ENCODE data around the gene ACP7. TPM values are rescaled to one million over a fixed set of nuclear protein-coding genes. Genes with fewer than 3 reads are reported as not detected.
"Not testable (repeated sequence)": the region's sequence is repeated elsewhere in the genome, so short reads cannot be mapped to it uniquely, and the experiment has no call there.

Gene ACP7
- total RNA-seq, 2 donors from 2014 or later = not detected

- no peaks in the 10 kb centered on the region for H3K9me3 Mint-ChIP-seq
- no peaks in the 10 kb centered on the region for H3K36me3 Mint-ChIP-seq (ENCODE audit: low read depth)
- no peak for ATAC-seq (replicated peaks)
- no peak overlapping the region for H3K27ac Mint-ChIP-seq
- no peak overlapping the region for H3K4me3 Mint-ChIP-seq
- no peaks in the 10 kb centered on the region for H3K27me3 Mint-ChIP-seq
- H3K4me1 Mint-ChIP-seq = peaks cover 9% of the 10 kb centered on the region
These were observed 55.8 kb downstream of the ACP7 start for GRCh38 chr19:39139971-39140453.

- Mint-ChIP-seq H3K9me3 (no peaks in the 10 kb centered on the region), H3K4me3 (no peak overlapping the region), H3K4me1 (peaks cover 9% of the 10 kb centered on the region), H3K27ac (peak overlapping the region; percentile 17), H3K27me3 (no peaks in the 10 kb centered on the region), H3K36me3 (ENCODE audit: low read depth) (no peaks in the 10 kb centered on the region)
- ATAC-seq (replicated peaks) = no peak
These were observed 56.4 kb downstream of the ACP7 start for GRCh38 chr19:39140594-39140993.

- ATAC-seq (replicated peaks) = no peak
- Mint-ChIP-seq H3K27me3 (no peaks in the 10 kb centered on the region), H3K27ac (no peak overlapping the region), H3K9me3 (no peaks in the 10 kb centered on the region), H3K4me3 (no peak overlapping the region), H3K4me1 (peaks cover 10% of the 10 kb centered on the region), H3K36me3 (ENCODE audit: low read depth) (no peaks in the 10 kb centered on the region)
These were observed 57.8 kb downstream of the ACP7 start for GRCh38 chr19:39141929-39142328.

- Mint-ChIP-seq H3K27ac (no peak overlapping the region), H3K4me3 (no peak overlapping the region), H3K36me3 (ENCODE audit: low read depth) (no peaks in the 10 kb centered on the region), H3K9me3 (no peaks in the 10 kb centered on the region), H3K4me1 (peaks cover 10% of the 10 kb centered on the region), H3K27me3 (no peaks in the 10 kb centered on the region)
- no peak for ATAC-seq (replicated peaks)
These were observed 58.5 kb downstream of the ACP7 start for GRCh38 chr19:39142630-39143029.

DNA sequence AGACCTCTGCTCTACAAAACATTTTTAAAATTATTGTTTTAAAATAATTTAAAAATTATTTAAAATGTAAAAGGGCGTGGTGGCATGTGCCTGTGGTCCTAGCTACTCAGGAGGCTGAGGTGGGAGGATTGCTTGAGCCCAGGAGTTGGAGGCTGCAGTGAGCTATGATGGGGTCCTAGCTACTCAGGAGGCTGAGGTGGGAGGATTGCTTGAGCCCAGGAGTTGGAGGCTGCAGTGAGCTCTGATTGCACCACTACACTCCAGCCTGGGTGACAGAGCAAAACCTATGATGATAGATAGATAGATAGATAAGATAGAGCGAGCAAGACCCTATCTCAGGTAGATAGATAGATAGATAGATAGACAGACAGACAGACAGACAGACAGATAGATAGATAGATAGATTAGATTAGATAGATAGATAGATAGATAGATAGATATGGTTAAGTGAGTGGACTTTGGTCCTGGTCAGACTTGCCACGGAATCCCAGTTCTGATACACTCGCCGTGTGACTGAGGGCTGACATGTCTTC is 59.7 kb downstream of the ACP7 start:
- ATAC-seq (replicated peaks); H3K27me3 Mint-ChIP-seq; H3K4me3 Mint-ChIP-seq; H3K4me1 Mint-ChIP-seq; H3K27ac Mint-ChIP-seq; H3K9me3 Mint-ChIP-seq; H3K36me3 Mint-ChIP-seq (ENCODE audit: low read depth): not testable (repeated sequence)

DNA sequence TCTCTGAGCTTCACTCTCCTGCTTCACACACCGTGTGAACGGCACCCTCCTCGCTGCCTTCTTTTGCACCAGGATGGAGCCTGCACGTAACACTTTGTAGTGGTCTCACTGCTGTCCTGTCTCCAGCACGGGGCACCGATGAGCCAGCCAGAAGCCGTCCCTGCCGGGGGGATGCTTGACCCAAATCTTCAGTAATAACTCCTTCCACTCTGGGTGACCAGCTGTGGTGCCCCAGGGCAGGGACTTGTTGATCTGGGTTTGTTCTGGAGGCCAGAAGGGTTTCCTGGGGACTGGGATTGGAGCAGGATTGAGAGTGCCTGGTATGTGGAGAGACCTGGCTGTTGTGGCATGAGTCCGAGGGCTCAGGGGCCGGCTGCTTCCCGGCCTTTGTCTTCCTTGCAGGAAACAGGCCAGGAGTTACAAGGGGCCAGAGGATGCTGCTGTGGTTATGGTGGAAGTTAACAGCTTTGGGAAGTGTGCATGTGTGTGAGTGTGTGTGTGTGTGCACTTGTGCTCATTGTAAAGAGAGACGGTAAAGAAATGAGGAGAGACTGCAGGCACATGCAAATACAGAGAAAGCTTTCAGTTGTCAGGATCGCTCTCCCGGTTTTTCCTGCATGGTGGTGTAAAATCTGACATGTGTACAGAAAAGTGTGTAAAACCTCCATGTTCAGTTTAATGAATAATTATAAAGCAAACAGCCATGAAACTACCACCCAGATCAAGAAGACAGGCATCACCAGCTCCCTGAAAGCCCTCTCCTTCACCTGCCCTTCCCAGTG is 60.3 kb downstream of the ACP7 start:
- Mint-ChIP-seq H3K4me3 (no peak overlapping the region), H3K36me3 (ENCODE audit: low read depth) (no peaks in the 10 kb centered on the region), H3K4me1 (peaks cover 10% of the 10 kb centered on the region), H3K27me3 (no peaks in the 10 kb centered on the region), H3K9me3 (no peaks in the 10 kb centered on the region), H3K27ac (peak overlapping the region; percentile 11)
- ATAC-seq (replicated peaks) = no peak

DNA sequence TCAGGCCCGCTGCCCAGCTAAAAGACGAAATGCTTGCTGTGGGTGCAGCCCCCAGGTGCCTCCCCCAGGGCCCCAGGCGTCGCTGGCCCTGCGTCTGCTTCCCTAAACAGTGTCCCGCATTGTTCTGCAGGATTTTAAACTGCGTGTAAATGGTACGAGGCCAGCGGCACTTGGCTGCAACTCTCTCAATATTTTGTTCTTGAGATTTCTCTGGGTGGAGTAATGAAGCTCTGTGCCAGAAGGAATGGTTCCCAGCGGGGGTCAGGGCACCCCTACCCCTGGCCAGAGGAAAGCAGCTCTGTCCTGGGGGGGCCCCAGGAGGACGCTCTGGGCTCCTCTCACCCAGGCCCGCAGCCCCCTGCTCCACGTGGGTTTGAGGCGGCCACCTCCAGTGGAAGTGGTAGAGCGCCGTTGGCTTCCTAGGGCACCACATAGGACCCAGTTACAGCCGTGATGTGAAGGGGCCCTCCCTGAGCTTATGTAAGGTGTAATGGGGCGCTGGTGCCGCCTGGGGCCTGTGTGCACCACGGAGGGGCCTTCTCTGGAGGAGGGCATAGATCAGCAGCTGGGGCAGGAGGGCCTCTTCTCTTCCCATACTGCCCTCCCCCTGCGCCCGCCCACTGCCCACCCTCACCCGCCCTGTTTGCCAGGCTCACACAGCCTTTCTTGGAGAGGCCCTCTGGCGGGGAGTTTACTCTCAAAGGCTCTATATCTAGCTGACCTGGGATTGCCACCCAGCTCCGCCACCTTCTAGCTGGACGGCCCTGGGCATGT is 61.2 kb downstream of the ACP7 start:
- no peaks in the 10 kb centered on the region for H3K9me3 Mint-ChIP-seq
- H3K4me1 Mint-ChIP-seq = peaks cover 10% of the 10 kb centered on the region
- H3K36me3 Mint-ChIP-seq (ENCODE audit: low read depth) = no peaks in the 10 kb centered on the region
- H3K27ac Mint-ChIP-seq = no peak overlapping the region
- ATAC-seq (replicated peaks) = no peak
- no peak overlapping the region for H3K4me3 Mint-ChIP-seq
- no peaks in the 10 kb centered on the region for H3K27me3 Mint-ChIP-seq

GRCh38 chr19:39146091-39146490 is 61.9 kb downstream of the ACP7 start:
- Mint-ChIP-seq H3K4me3 (no peak overlapping the region), H3K36me3 (ENCODE audit: low read depth) (no peaks in the 10 kb centered on the region), H3K27ac (no peak overlapping the region), H3K9me3 (no peaks in the 10 kb centered on the region), H3K27me3 (no peaks in the 10 kb centered on the region), H3K4me1 (peaks cover 6% of the 10 kb centered on the region)
- no peak for ATAC-seq (replicated peaks)

GRCh38 chr19:39146686-39147450 is 62.7 kb downstream of the ACP7 start:
- H3K27ac Mint-ChIP-seq = no peak overlapping the region
- ATAC-seq (replicated peaks) = no peak

GRCh38 chr19:39147480-39147879 is 63.3 kb downstream of the ACP7 start:
- Mint-ChIP-seq H3K4me3 (no peak overlapping the region), H3K27ac (no peak overlapping the region), H3K4me1 (peaks cover 5% of the 10 kb centered on the region), H3K9me3 (no peaks in the 10 kb centered on the region), H3K27me3 (no peaks in the 10 kb centered on the region), H3K36me3 (ENCODE audit: low read depth) (no peaks in the 10 kb centered on the region)
- ATAC-seq (replicated peaks) = no peak

More at GRCh38 chr19:39146686-39147450, 62.7 kb downstream of the ACP7 start:
- Mint-ChIP-seq H3K36me3 (ENCODE audit: low read depth) (no peaks in the 10 kb centered on the region), H3K27me3 (no peaks in the 10 kb centered on the region), H3K4me3 (no peak overlapping the region), H3K9me3 (no peaks in the 10 kb centered on the region), H3K4me1 (peaks cover 5% of the 10 kb centered on the region)

DNA sequence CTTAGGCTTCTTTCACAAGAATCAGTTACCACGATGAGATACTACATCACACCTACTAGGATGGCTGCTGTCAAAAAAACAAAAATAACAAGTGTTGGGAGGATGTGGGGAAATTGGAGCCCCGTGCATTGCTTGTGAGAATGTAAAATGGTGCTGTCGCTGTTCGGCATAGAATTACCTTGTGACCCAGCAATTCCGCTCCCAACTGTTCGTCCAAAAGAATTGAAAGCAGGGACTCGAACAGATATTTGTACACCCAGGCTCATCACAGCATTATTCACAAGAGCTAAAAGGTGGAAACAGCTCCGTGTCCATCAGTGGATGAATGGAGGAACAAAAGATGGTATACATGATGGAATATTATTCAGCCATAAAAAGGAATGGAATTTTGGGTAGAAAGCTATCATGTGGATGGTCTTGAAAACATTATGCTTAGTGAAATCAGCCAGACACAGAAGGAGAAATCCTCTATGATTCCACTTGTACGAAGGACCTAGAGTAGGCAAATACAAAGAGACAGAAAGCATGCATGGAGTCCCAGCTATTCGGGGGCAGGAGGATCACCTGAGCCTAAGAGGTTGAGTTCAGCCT is 64.9 kb downstream of the ACP7 start:
- ATAC-seq (replicated peaks) = no peak
- H3K27me3 Mint-ChIP-seq = no peaks in the 10 kb centered on the region
- no peaks in the 10 kb centered on the region for H3K9me3 Mint-ChIP-seq
- no peak overlapping the region for H3K27ac Mint-ChIP-seq
- peaks cover 9% of the 10 kb centered on the region for H3K4me1 Mint-ChIP-seq
- H3K4me3 Mint-ChIP-seq = no peak overlapping the region
- no peaks in the 10 kb centered on the region for H3K36me3 Mint-ChIP-seq (ENCODE audit: low read depth)

- no peak for ATAC-seq (replicated peaks)
- Mint-ChIP-seq H3K27ac (no peak overlapping the region), H3K36me3 (ENCODE audit: low read depth) (no peaks in the 10 kb centered on the region), H3K4me1 (peaks cover 11% of the 10 kb centered on the region), H3K4me3 (no peak overlapping the region), H3K9me3 (no peaks in the 10 kb centered on the region), H3K27me3 (no peaks in the 10 kb centered on the region)
These were observed 66.1 kb downstream of the ACP7 start for GRCh38 chr19:39150235-39150634.

DNA sequence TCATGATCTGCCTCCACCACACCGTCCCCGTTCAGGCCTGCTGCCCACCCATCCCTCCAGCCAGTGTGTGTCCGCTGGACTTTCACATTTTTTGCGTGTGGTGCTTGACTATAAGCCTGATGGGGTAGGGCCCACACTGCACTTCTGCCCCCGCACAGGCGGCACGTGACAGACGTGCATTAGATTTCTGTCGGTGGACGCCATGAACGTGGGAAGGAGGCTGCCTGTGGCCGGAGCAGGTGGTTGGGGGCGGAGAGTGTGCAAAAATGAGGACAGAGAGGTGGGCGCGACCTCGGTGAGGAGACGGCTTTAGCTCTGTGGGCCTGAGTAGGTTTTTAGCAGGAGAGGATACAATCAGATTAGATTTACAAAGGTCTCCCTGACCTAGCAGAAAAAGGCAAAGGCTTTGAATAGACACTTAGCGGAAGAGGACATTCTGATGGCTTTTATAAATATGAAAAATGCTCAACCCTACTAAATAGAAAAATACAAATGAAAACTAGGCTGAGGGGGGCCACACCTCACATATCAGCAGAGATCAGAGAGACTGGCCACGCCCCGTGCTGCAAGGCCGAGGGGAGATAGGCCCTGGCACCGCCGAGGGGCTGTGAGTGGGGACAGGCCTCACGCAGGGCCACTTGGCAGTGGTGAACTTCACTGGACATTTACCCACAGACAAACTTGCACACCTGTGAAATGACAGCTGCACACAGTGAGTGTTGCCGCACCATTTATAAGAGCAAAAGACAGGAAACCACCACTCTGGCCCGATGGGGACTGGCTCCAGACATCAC is 66.8 kb downstream of the ACP7 start:
- H3K9me3 Mint-ChIP-seq = no peaks in the 10 kb centered on the region
- H3K36me3 Mint-ChIP-seq (ENCODE audit: low read depth) = no peaks in the 10 kb centered on the region
- ATAC-seq (replicated peaks) = no peak
- H3K27me3 Mint-ChIP-seq = no peaks in the 10 kb centered on the region
- H3K4me1 Mint-ChIP-seq = peaks cover 9% of the 10 kb centered on the region
- no peak overlapping the region for H3K27ac Mint-ChIP-seq
- H3K4me3 Mint-ChIP-seq = no peak overlapping the region

Measured in activated T-helper 17 cell treated with anti-CD3 and anti-CD28 coated beads, Interleukin-2, amount 50 U/mL, for 72 hours (primary cell).